HEK293 (cell line): Measurements from ENCODE around the gene IMMP2L.

Source experiments
- CTCF ChIA-PET: fragments of 350-600 bp; formaldehyde crosslinking; extraction: SDS; loops from one replicate; lab custom pipeline; 2021; ENCODE audit warnings: antibody characterized with exemption; lab: Yijun Ruan, JAX
- POLR2A ChIA-PET: fragments of 300-600 bp; formaldehyde crosslinking; extraction: SDS; loops from one replicate; lab custom pipeline; 2020; ENCODE audit warnings: antibody characterized with exemption, inconsistent platforms; lab: Yijun Ruan, JAX
- H3K27ac ChIP-seq: fragments of 200-500 bp; sonication (Bioruptor generic); 2 replicates; pipeline ENCODE4 v1.5.1; 2014; ENCODE audit warnings: low read depth, low read length, control low read depth, inconsistent platforms; ENCODE audit errors: extremely low read depth
- H3K36me3 ChIP-seq, 2 experiments: fragments of 200-500 bp in 1 of 2; sonication (Bioruptor generic) in 1 of 2; 1 replicate in 1 of 2; 2 replicates in 1 of 2; pipeline ENCODE4 v1.5.1; 2014 to 2017; ENCODE audit warnings: inconsistent platforms in 2 of 2, low read length in 2 of 2; ENCODE audit not compliant: control insufficient read depth in 2 of 2, insufficient read depth in 1 of 2
- H3K4me1 ChIP-seq: fragments of 200-500 bp; sonication (Bioruptor generic); 2 replicates; pipeline ENCODE4 v1.5.1; 2014; ENCODE audit warnings: mild to moderate bottlenecking, low read length, inconsistent platforms; ENCODE audit not compliant: control insufficient read depth, insufficient read depth
- H3K4me3 ChIP-seq: 2 replicates; pipeline ENCODE4 v1.5.1; 2011; ENCODE audit warnings: low read depth, mild to moderate bottlenecking, control low read depth, low read length, moderate library complexity
- H3K9me3 ChIP-seq: fragments of 200-500 bp; sonication (Bioruptor generic); 2 replicates; pipeline ENCODE4 v1.5.1; 2014; ENCODE audit warnings: low read depth, low read length, inconsistent platforms; ENCODE audit not compliant: control insufficient read depth, insufficient read depth
- ATF2 ChIP-seq: fragments of 450-650 bp; formaldehyde crosslinking; IDR thresholded peaks from 2 replicates; pipeline ENCODE4 v1.5.1; 2016; ENCODE audit warnings: missing biosample characterization, missing genetic modification characterization, low read depth
- PATZ1 ChIP-seq: fragments of 450-650 bp; formaldehyde crosslinking; IDR thresholded peaks from 2 replicates; pipeline ENCODE4 v1.5.1; 2016; ENCODE audit warnings: missing biosample characterization, missing genetic modification characterization
- REPIN1 ChIP-seq: fragments of 450-650 bp; formaldehyde crosslinking; IDR thresholded peaks from 2 replicates; pipeline ENCODE4 v1.5.1; 2017; ENCODE audit warnings: missing biosample characterization, missing genetic modification characterization, low read depth
- ZBTB11 ChIP-seq: fragments of 450-650 bp; formaldehyde crosslinking; conservative IDR thresholded peaks from 2 replicates; pipeline ENCODE4 v1.5.1; 2016; ENCODE audit warnings: low read depth, missing biosample characterization, missing genetic modification characterization
- ZBTB6 ChIP-seq: fragments of 450-650 bp; formaldehyde crosslinking; IDR thresholded peaks from 2 replicates; pipeline ENCODE4 v1.5.1; 2017; ENCODE audit warnings: missing biosample characterization, missing genetic modification characterization
- ZNF132 ChIP-seq: fragments of 450-650 bp; formaldehyde crosslinking; IDR thresholded peaks from 2 replicates; pipeline ENCODE4 v1.5.1; 2017; ENCODE audit warnings: missing biosample characterization, missing genetic modification characterization, borderline replicate concordance
- ZNF133 ChIP-seq: fragments of 450-650 bp; formaldehyde crosslinking; IDR thresholded peaks from 2 replicates; pipeline ENCODE4 v1.5.1; 2016; ENCODE audit warnings: missing biosample characterization, missing genetic modification characterization
- ZNF174 ChIP-seq: fragments of 450-650 bp; formaldehyde crosslinking; IDR thresholded peaks from 2 replicates; pipeline ENCODE4 v1.5.0; 2017; ENCODE audit warnings: missing biosample characterization, mild to moderate bottlenecking, missing genetic modification characterization
- ZNF221 ChIP-seq: fragments of 450-650 bp; formaldehyde crosslinking; IDR thresholded peaks from 2 replicates; pipeline ENCODE4 v1.5.1; 2017; ENCODE audit warnings: missing biosample characterization, missing genetic modification characterization, borderline replicate concordance
- ZNF518A ChIP-seq: fragments of 450-650 bp; formaldehyde crosslinking; conservative IDR thresholded peaks from 2 replicates; pipeline ENCODE4 v1.5.1; 2016; ENCODE audit warnings: low read depth, missing biosample characterization, missing genetic modification characterization
- ZNF530 ChIP-seq: fragments of 450-650 bp; formaldehyde crosslinking; IDR thresholded peaks from 2 replicates; pipeline ENCODE4 v1.5.1; 2016; ENCODE audit warnings: low read depth, missing biosample characterization, missing genetic modification characterization
- ZNF558 ChIP-seq: fragments of 450-650 bp; formaldehyde crosslinking; IDR thresholded peaks from 2 replicates; pipeline ENCODE4 v1.5.1; 2016; ENCODE audit warnings: missing biosample characterization, missing genetic modification characterization
- ZNF621 ChIP-seq: fragments of 450-650 bp; formaldehyde crosslinking; IDR thresholded peaks from 2 replicates; pipeline ENCODE4 v1.5.1; 2017; ENCODE audit warnings: missing biosample characterization, missing genetic modification characterization
- ZNF664 ChIP-seq: fragments of 450-650 bp; formaldehyde crosslinking; IDR thresholded peaks from 2 replicates; pipeline ENCODE4 v1.5.1; 2016; ENCODE audit warnings: missing biosample characterization, missing genetic modification characterization
- ZSCAN16 ChIP-seq: fragments of 450-650 bp; formaldehyde crosslinking; IDR thresholded peaks from 2 replicates; pipeline ENCODE4 v1.5.1; 2016; ENCODE audit warnings: missing biosample characterization, missing genetic modification characterization

The IMMP2L gene

GRCh38 chr7:111205251-111205650 is 357.0 kb downstream of the IMMP2L start (continued):
- TF ChIP-seq ZNF518A (tag by site-specific recombination) (no peak), ZNF621 (no peak), ZNF133 (tag by site-specific recombination) (no peak), ZBTB11 (tag by site-specific recombination) (no peak), ZNF132 (no peak), ZNF174 (no peak), ZNF530 (no peak), PATZ1 (tag by site-specific recombination) (no peak), ATF2 (tag by site-specific recombination) (no peak)

- H3K27ac ChIP-seq, result no peak overlapping the region
- POLR2A ChIA-PET, result no interaction called here
- H3K4me3 ChIP-seq, result no peak overlapping the region
- no peaks in the 10 kb centered on the region for H3K9me3 ChIP-seq
- H3K4me1 ChIP-seq, result no peaks in the 10 kb centered on the region; the same call in none of the 2 replicates
- CTCF ChIA-PET, result no interaction called here
- H3K36me3 ChIP-seq, result no peaks in the 10 kb centered on the region
- TF ChIP-seq ZBTB6 (tag by site-specific recombination) (no peak), ZNF558 (no peak), ZSCAN16 (tag by site-specific recombination) (no peak), REPIN1 (tag by site-specific recombination) (no peak), ZNF221 (tag by site-specific recombination) (no peak), ZNF664 (tag by site-specific recombination) (no peak)
These were observed 360.0 kb downstream of the IMMP2L start for GRCh38 chr7:111202321-111202720.
